IMR-90 (cell line): Measurements from ENCODE around the gene FAM131B. TPM values are rescaled to one million over a fixed set of nuclear protein-coding genes. Genes with fewer than 3 reads are reported as not detected.
A peak's percentile ranks its signal among the peaks of the same experiment; 100 is the strongest.

Experiments used
- ATAC-seq: fragments of 200-7000 bp; cut with Tn5 transposase; 2 replicates; pipeline ENCODE4 v1.9.1; 2020; ENCODE audit warnings: low read depth, mild to moderate bottlenecking, moderate library complexity
- BruUV-seq: library from RNA; stranded (reverse); fragments of 400-500 nt; replicated peaks from 2 replicates; lab custom pipeline; 2021; lab: Mats Ljungman, UMichigan
- CTCF ChIA-PET: fragments of 300-600 bp; formaldehyde crosslinking; extraction: SDS; loops from one replicate; lab custom pipeline; 2021; ENCODE audit warnings: antibody characterized with exemption; lab: Yijun Ruan, JAX
- POLR2A ChIA-PET: fragments of 300-600 bp; sonication (Branson Sonifier 250); formaldehyde crosslinking; loops from one replicate; lab custom pipeline; 2022; ENCODE audit warnings: antibody characterized with exemption; ENCODE audit not compliant: unreplicated experiment; lab: Charles Lee
- DNase-seq: peaks from one replicate; pipeline ENCODE4 v3.0.0; 2013
- H2AFZ ChIP-seq: replicated peaks from 2 replicates; pipeline ENCODE3; 2013; ENCODE audit warnings: low read length, mild to moderate bottlenecking; ENCODE audit not compliant: poor library complexity
- H2AK5ac ChIP-seq: 2 replicates; pipeline ENCODE4 v1.6.1; 2013; ENCODE audit warnings: low read depth, low read length, inconsistent platforms
- H2AK9ac ChIP-seq: replicated peaks from 2 replicates; pipeline ENCODE3; 2013; ENCODE audit warnings: mild to moderate bottlenecking, low read depth, low read length, moderate library complexity; ENCODE audit not compliant: poor library complexity
- H2BK120ac ChIP-seq: 2 replicates; pipeline ENCODE4 v1.6.1; 2013; ENCODE audit warnings: low read depth, low read length, inconsistent platforms
- H2BK15ac ChIP-seq: 3 replicates; pipeline ENCODE4 v1.6.1; 2013; ENCODE audit warnings: low read depth, low read length, inconsistent platforms
- H2BK20ac ChIP-seq: 2 replicates; pipeline ENCODE4 v1.6.1; 2013; ENCODE audit warnings: low read depth, mild to moderate bottlenecking, inconsistent platforms, low read length, moderate library complexity
- H2BK5ac ChIP-seq: 2 replicates; pipeline ENCODE4 v1.6.1; 2013; ENCODE audit warnings: mild to moderate bottlenecking, low read depth, low read length, inconsistent platforms; ENCODE audit not compliant: poor library complexity, severe bottlenecking
- H3K14ac ChIP-seq: replicated peaks from 2 replicates; pipeline ENCODE4 v1.6.1; 2013; ENCODE audit warnings: low read depth, low read length, inconsistent platforms
- H3K18ac ChIP-seq: 2 replicates; pipeline ENCODE4 v1.6.1; 2013; ENCODE audit warnings: low read depth, low read length, control low read depth
- H3K23ac ChIP-seq: 2 replicates; pipeline ENCODE4 v1.6.1; 2013; ENCODE audit warnings: low read depth, low read length, inconsistent platforms
- H3K27ac ChIP-seq: 2 replicates; pipeline ENCODE4 v1.5.1; 2013; ENCODE audit warnings: mild to moderate bottlenecking, control low read depth, low read length; ENCODE audit not compliant: insufficient read depth
- H3K27me3 ChIP-seq: 2 replicates; pipeline ENCODE4 v1.6.1; 2013; ENCODE audit warnings: low read length; ENCODE audit not compliant: control insufficient read depth, insufficient read depth
- H3K36me3 ChIP-seq: 2 replicates; pipeline ENCODE4 v1.6.1; 2013; ENCODE audit warnings: low read length, mixed read lengths; ENCODE audit not compliant: control insufficient read depth, insufficient read depth
- H3K4ac ChIP-seq: 2 replicates; pipeline ENCODE4 v1.6.1; 2013; ENCODE audit warnings: low read depth, low read length, inconsistent platforms
- H3K4me1 ChIP-seq: 2 replicates; pipeline ENCODE4 v1.6.1; 2013; ENCODE audit warnings: low read length, mixed read lengths; ENCODE audit not compliant: control insufficient read depth, insufficient read depth
- H3K4me2 ChIP-seq: 2 replicates; pipeline ENCODE4 v1.6.1; 2013; ENCODE audit warnings: low read depth, mild to moderate bottlenecking, control low read depth, low read length, moderate library complexity
- H3K4me3 ChIP-seq: 2 replicates; pipeline ENCODE4 v1.5.1; 2013; ENCODE audit warnings: low read depth, mild to moderate bottlenecking, control low read depth, low read length, moderate library complexity; ENCODE audit not compliant: insufficient read depth
- H3K56ac ChIP-seq: 2 replicates; pipeline ENCODE4 v1.6.1; 2013; ENCODE audit warnings: low read length, inconsistent platforms; ENCODE audit not compliant: insufficient read depth; ENCODE audit errors: extremely low read depth
- H3K79me1 ChIP-seq, 2 experiments: 2 replicates each; pipeline ENCODE4 v1.6.1; 2013; ENCODE audit warnings: low read length in 2 of 2, inconsistent platforms in 1 of 2, low read depth in 1 of 2
- H3K9ac ChIP-seq: 2 replicates; pipeline ENCODE4 v1.6.1; 2013; ENCODE audit warnings: low read depth, low read length, control low read depth
- H3K9me1 ChIP-seq: 2 replicates; pipeline ENCODE4 v1.6.1; 2013; ENCODE audit warnings: low read length, inconsistent platforms; ENCODE audit not compliant: insufficient read depth
- H3K9me3 ChIP-seq: 2 replicates; pipeline ENCODE4 v1.6.1; 2013; ENCODE audit warnings: low read length; ENCODE audit not compliant: control insufficient read depth, insufficient read depth
- H4K20me1 ChIP-seq: 2 replicates; pipeline ENCODE4 v1.6.1; 2013; ENCODE audit warnings: low read length, inconsistent platforms; ENCODE audit not compliant: insufficient read depth
- H4K5ac ChIP-seq: 2 replicates; pipeline ENCODE4 v1.6.1; 2013; ENCODE audit warnings: mild to moderate bottlenecking, low read depth, low read length, control low read depth
- H4K8ac ChIP-seq, 2 experiments: 2 replicates each; pipeline ENCODE4 v1.6.1; 2013; ENCODE audit warnings: low read depth in 2 of 2, low read length in 2 of 2, control low read depth in 1 of 2, inconsistent platforms in 1 of 2
- H4K91ac ChIP-seq: 2 replicates; pipeline ENCODE4 v1.6.1; 2013; ENCODE audit warnings: low read depth, low read length, inconsistent platforms; ENCODE audit not compliant: insufficient read depth
- CEBPB ChIP-seq: IDR thresholded peaks from 2 replicates; pipeline ENCODE4 v1.6.1; 2012; ENCODE audit warnings: low read depth, low read length, improper control_type of control experiment
- FOS ChIP-seq: fragments of 150-350 bp; IDR thresholded peaks from 2 replicates; pipeline ENCODE4 v1.6.1; 2016; ENCODE audit warnings: low read depth, low read length
- MAFK ChIP-seq: IDR thresholded peaks from 2 replicates; pipeline ENCODE4 v1.6.1; 2012; ENCODE audit warnings: low read depth, low read length, improper control_type of control experiment
- MXI1 ChIP-seq: IDR thresholded peaks from 2 replicates; pipeline ENCODE4 v1.6.1; 2012; ENCODE audit warnings: low read depth, mild to moderate bottlenecking, low read length, moderate library complexity, borderline replicate concordance
- NFE2L2 ChIP-seq: fragments of 150-350 bp; IDR thresholded peaks from 2 replicates; pipeline ENCODE4 v1.6.1; 2016; ENCODE audit warnings: low read depth, mild to moderate bottlenecking, low read length
- SMC3 ChIP-seq: fragments of 150-350 bp; IDR thresholded peaks from 2 replicates; pipeline ENCODE4 v1.6.1; 2016; ENCODE audit warnings: low read depth, mild to moderate bottlenecking, antibody characterized with exemption, low read length, moderate library complexity
- WGBS, 2 experiments: methylation state at CpG; one replicate each; pipeline versions ENCODE4 v1.1.5 to v1.1.7; 2013; ENCODE audit warnings: missing lambda C conversion rate in 2 of 2; ENCODE audit not compliant: insufficient read length in 1 of 2; ENCODE audit errors: extremely low coverage in 2 of 2; 5-methylcytosine and 5-hydroxymethylcytosine counted together
- dilution Hi-C: fragments of 300-500 bp; cut with HindIII; formaldehyde crosslinking; loops from one replicate; pipeline ENCODE4 v1.14.3; 2018; ENCODE audit warnings: low sequenced_read_pairs; ENCODE audit not compliant: unreplicated experiment
- in situ Hi-C: fragments of 300-500 bp; cut with MboI; formaldehyde crosslinking; loops from 3 replicates; pipeline ENCODE4 v1.14.3; 2019; ENCODE audit warnings: low sequenced_read_pairs, inconsistent platforms, mixed read lengths
- intact Hi-C: fragments of 100-400 bp; cut with micrococcal nuclease; formaldehyde crosslinking; loops from 2 replicates; pipeline ENCODE4 v1.10.0; 2022
- polyA plus RNA-seq, 3 experiments: library from polyadenylated mRNA; depleted of rRNA; stranded (reverse); fragments of >200 nt; gene quantifications; 2 replicates each; pipeline ENCODE4 v1.2.3, GENCODE V29; 2012; ENCODE audit warnings: low replicate concordance in 1 of 3
- total RNA-seq: library from RNA; depleted of rRNA; stranded (reverse); fragments of >200 nt; gene quantifications from 2 replicates; pipeline ENCODE4 v1.2.3, GENCODE V29; 2012

FAM131B gene
- total and polyA plus RNA-seq, 2 of the 4 experiments (the other 2 are of a cell fraction), result 3.4 to 4.3 TPM

DNA sequence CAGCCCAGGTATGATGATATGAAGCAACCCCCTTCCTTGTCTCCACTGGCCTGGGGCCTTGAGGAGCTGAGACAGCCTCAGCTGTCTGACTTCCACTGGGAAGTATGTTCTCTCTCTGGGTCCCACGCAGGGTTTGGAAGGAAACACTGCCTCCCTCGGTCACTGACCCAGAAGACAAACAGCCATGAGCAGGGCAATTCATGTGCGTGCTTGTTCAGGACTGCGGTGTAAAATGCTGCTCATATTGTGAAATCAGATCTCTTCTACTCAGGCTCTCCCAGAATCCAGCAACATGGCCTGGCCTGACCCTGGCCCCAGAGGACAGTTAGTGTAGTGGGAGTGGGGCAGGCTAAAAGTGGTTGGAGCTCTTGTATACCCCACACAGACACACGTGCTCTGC, 43.9 kb downstream of the FAM131B start:
- Histone ChIP-seq H2BK120ac (no peak overlapping the region), H2AFZ (no peak overlapping the region), H2AK5ac (no peak overlapping the region), H2BK15ac (no peak overlapping the region), H3K18ac (peak overlapping the region; percentile 66; the same call in 1 of the 2 replicates), H3K79me1 (no peaks in the 10 kb centered on the region), H4K91ac (no peak overlapping the region), H4K5ac (peak overlapping the region; percentile 64; the same call in 1 of the 2 replicates), H2BK20ac (no peak overlapping the region), H3K4me3 (no peak overlapping the region), H3K9ac (no peak overlapping the region), H3K56ac (no peak overlapping the region), H3K9me3 (no peaks in the 10 kb centered on the region), H2AK9ac (no peak overlapping the region), H3K27me3 (peaks cover 5% of the 10 kb centered on the region), H3K4me1 (peaks cover 10% of the 10 kb centered on the region; the same call in 1 of the 2 replicates), H3K4ac (no peak overlapping the region), H3K23ac (no peak overlapping the region), H4K8ac (no peak overlapping the region), H3K27ac (peak overlapping the region; percentile 53; the same call in 1 of the 2 replicates), H3K9me1 (no peaks in the 10 kb centered on the region), H3K14ac (no peak overlapping the region), H4K20me1 (no peaks in the 10 kb centered on the region), H2BK5ac (peak overlapping the region; percentile 31), H3K4me2 (no peak overlapping the region), H3K36me3 (no peaks in the 10 kb centered on the region)
- no peak for TF ChIP-seq NFE2L2
- TF ChIP-seq MAFK, result no peak
- peak; percentile 71 for TF ChIP-seq CEBPB
- no peak for TF ChIP-seq FOS
- TF ChIP-seq SMC3, result no peak
- no peak for TF ChIP-seq MXI1
- 34% methylated on average over 2 of the region's 5 CpGs; no CpG with 5 or more reads in 1 of the 2 experiments for WGBS, 2 experiments
- intact Hi-C loops, result no loop called here
- in situ Hi-C loops, result no loop called here
- dilution Hi-C loops, result no loop called here
- ChIA-PET CTCF (no interaction called here), POLR2A (interaction anchor here (0.6 kb wide), 1 partner anchor 74 kb away, joined by 7 read pairs; no protein-coding TSS in a partner anchor)
- BruUV-seq, result no TSS peak
- DNase-seq, result peak; percentile 49
- peak; percentile 77 for ATAC-seq
